GM18517 (cell line): ENCODE measurements around the gene CELF2.
"Not testable (repeated sequence)": the region's sequence is repeated elsewhere in the genome, so short reads cannot be mapped to it uniquely, and the experiment has no call there.

Experiments
- ATAC-seq: cut with Tn5 transposase; IDR thresholded peaks from one replicate; pipeline ENCODE4 v1.9.1; 2021; ENCODE audit warnings: mild to moderate bottlenecking, moderate library complexity; ENCODE audit not compliant: unreplicated experiment

The CELF2 gene

GRCh38 chr10:11017570-11018431 is at the start of gene CELF2:
Gene CELF2, plus strand, starts transcription at chr10:11017872. Its CDS starts 218 bp downstream, at chr10:11018090.
- peak; percentile 81 for ATAC-seq

GRCh38 chr10:10968257-10968588 is 49.4 kb upstream of the CELF2 start:
- no peak for ATAC-seq

- no peak for ATAC-seq
Measured at GRCh38 chr10:10973310-10973709, 44.4 kb upstream of the CELF2 start.

- ATAC-seq = no peak
Measured at GRCh38 chr10:10975647-10976046, 42.0 kb upstream of the CELF2 start.

- no peak for ATAC-seq
Measured at GRCh38 chr10:10976652-10977051, 41.0 kb upstream of the CELF2 start.

GRCh38 chr10:10977226-10977956 is 40.3 kb upstream of the CELF2 start:
- ATAC-seq = no peak

GRCh38 chr10:10977978-10978377 is 39.7 kb upstream of the CELF2 start:
- ATAC-seq = no peak

GRCh38 chr10:10985361-10985760 is 32.3 kb upstream of the CELF2 start:
- no peak for ATAC-seq

- ATAC-seq = no peak
Measured at GRCh38 chr10:10986606-10987005, 31.1 kb upstream of the CELF2 start.

GRCh38 chr10:10987111-10987510 is 30.6 kb upstream of the CELF2 start:
- ATAC-seq = no peak

GRCh38 chr10:10989669-10990068 is 28.0 kb upstream of the CELF2 start:
- no peak for ATAC-seq

GRCh38 chr10:10991144-10991543 is 26.5 kb upstream of the CELF2 start:
- no peak for ATAC-seq

GRCh38 chr10:10992072-10992471 is 25.6 kb upstream of the CELF2 start:
- ATAC-seq = no peak

GRCh38 chr10:10992961-10993714 is 24.5 kb upstream of the CELF2 start:
- ATAC-seq = no peak

GRCh38 chr10:10993785-10994184 is 23.9 kb upstream of the CELF2 start:
- ATAC-seq = no peak

- no peak for ATAC-seq
Measured at GRCh38 chr10:10994360-10994759, 23.3 kb upstream of the CELF2 start.

GRCh38 chr10:10995120-10995519 is 22.6 kb upstream of the CELF2 start:
- ATAC-seq = no peak

GRCh38 chr10:10996966-10997620 is 20.6 kb upstream of the CELF2 start:
- no peak for ATAC-seq

GRCh38 chr10:10999501-10999900 is 18.2 kb upstream of the CELF2 start:
- not testable (repeated sequence) for ATAC-seq

GRCh38 chr10:11002485-11002884 is 15.2 kb upstream of the CELF2 start:
- no peak for ATAC-seq

- no peak for ATAC-seq
Measured at GRCh38 chr10:11002916-11003315, 14.8 kb upstream of the CELF2 start.
